Measurements from ENCODE around the gene PTPRF. TPM values are rescaled to one million over a fixed set of nuclear protein-coding genes. Genes with fewer than 3 reads are reported as not detected.

Gene PTPRF
- total and polyA plus RNA-seq, 3 donors from 2014 or later = 43.1 to 51.0 (median 45.4) TPM

DNA sequence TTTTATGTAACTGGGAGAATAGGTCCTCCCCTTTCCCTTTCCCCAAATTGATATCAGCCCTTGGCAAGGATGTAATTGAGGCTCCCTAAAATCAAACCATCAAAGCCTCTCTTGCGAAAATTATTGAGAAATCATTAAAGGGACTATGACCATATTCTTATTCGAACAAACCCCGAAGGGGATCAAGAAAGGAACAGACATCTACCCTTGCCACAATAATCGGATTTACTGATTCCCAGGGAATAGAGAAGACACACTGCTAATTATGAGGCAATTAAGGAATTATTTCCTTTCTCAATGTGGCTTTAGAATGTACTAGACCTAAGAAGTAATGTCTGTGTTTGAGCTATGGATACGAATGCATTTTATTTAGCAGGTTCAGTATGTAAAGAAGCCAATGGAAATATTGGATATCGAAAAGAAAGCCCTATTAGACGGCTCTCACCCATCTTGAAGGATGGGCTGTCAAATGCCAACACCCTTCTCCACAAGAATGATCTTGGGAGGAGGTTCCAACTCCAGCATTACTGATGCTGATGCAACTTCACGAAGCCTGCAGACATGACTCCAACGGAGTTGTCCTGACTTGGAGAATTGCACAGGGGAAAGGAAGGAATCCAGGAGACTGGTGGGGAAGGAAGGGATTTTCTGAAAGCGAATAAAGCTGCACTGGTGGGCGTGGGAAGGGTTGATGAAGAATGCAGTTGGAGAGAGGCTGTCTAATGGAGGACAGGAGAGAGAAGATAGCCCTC lies 11.6 kb upstream of the PTPRF start:
- WGBS, 2 donors = 90% methylated on average over 11 of the region's 11 CpGs
- Histone ChIP-seq H3K9me3 (no peaks in the 10 kb centered on the region), H3K4me1 (no peaks in the 10 kb centered on the region), H3K36me3 (ENCODE audit: low read depth, missing control alignments) (no peaks in the 10 kb centered on the region), H3K27me3 (no peaks in the 10 kb centered on the region), H3K4me3 (no peak overlapping the region), H3K27ac (no peak overlapping the region)
- intact Hi-C loops (cut with DNase I; ENCODE audit: low total_unique reads) = no loop called here
- TF ChIP-seq, protein P1, sequence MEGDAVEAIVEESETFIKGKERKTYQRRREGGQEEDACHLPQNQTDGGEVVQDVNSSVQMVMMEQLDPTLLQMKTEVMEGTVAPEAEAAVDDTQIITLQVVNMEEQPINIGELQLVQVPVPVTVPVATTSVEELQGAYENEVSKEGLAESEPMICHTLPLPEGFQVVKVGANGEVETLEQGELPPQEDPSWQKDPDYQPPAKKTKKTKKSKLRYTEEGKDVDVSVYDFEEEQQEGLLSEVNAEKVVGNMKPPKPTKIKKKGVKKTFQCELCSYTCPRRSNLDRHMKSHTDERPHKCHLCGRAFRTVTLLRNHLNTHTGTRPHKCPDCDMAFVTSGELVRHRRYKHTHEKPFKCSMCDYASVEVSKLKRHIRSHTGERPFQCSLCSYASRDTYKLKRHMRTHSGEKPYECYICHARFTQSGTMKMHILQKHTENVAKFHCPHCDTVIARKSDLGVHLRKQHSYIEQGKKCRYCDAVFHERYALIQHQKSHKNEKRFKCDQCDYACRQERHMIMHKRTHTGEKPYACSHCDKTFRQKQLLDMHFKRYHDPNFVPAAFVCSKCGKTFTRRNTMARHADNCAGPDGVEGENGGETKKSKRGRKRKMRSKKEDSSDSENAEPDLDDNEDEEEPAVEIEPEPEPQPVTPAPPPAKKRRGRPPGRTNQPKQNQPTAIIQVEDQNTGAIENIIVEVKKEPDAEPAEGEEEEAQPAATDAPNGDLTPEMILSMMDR (IDR thresholded peaks at IDR 0.05) = no peak
- TF ChIP-seq POLR2A (IDR thresholded peaks at IDR 0.05) = no peak
- no peak for DNase-seq

GRCh38 chr1:43520100-43520778 lies 10.4 kb upstream of the PTPRF start:
- no peak overlapping the region for H3K27ac ChIP-seq
- intact Hi-C loops (cut with DNase I; ENCODE audit: low total_unique reads) = no loop called here
- no peaks in the 10 kb centered on the region for H3K36me3 ChIP-seq (ENCODE audit: low read depth, missing control alignments)

GRCh38 chr1:43521078-43521477 lies 9.6 kb upstream of the PTPRF start:
- no peak for TF ChIP-seq POLR2A (IDR thresholded peaks at IDR 0.05)
- TF ChIP-seq, protein P1 (IDR thresholded peaks at IDR 0.05) = no peak
- H3K27ac ChIP-seq = no peak overlapping the region
- no peaks in the 10 kb centered on the region for H3K4me1 ChIP-seq
- no peaks in the 10 kb centered on the region for H3K9me3 ChIP-seq
- H3K4me3 ChIP-seq = no peak overlapping the region
- 92 to 96% methylated on average over 8 of the region's 8 CpGs for WGBS, 2 donors
- DNase-seq = no peak
- no peaks in the 10 kb centered on the region for H3K27me3 ChIP-seq
- H3K36me3 ChIP-seq (ENCODE audit: low read depth, missing control alignments) = no peaks in the 10 kb centered on the region
- intact Hi-C loops (cut with DNase I; ENCODE audit: low total_unique reads) = no loop called here

More at GRCh38 chr1:43520100-43520778, 10.4 kb upstream of the PTPRF start:
- Histone ChIP-seq H3K27me3 (no peaks in the 10 kb centered on the region), H3K4me3 (no peak overlapping the region), H3K4me1 (no peaks in the 10 kb centered on the region), H3K9me3 (no peaks in the 10 kb centered on the region)
- TF ChIP-seq POLR2A (IDR thresholded peaks at IDR 0.05) = no peak
- TF ChIP-seq, protein P1 (IDR thresholded peaks at IDR 0.05) = no peak
- no peak for DNase-seq
- 78 to 80% methylated on average over 3 of the region's 3 CpGs for WGBS, 2 donors

GRCh38 chr1:43521756-43522155 lies 8.9 kb upstream of the PTPRF start:
- intact Hi-C loops (cut with DNase I; ENCODE audit: low total_unique reads) = no loop called here
- WGBS, 2 donors = 82 to 84% methylated on average over 8 of the region's 8 CpGs
- no peaks in the 10 kb centered on the region for H3K36me3 ChIP-seq (ENCODE audit: low read depth, missing control alignments)

More at GRCh38 chr1:43521756-43522155, 8.9 kb upstream of the PTPRF start:
- no peak for TF ChIP-seq POLR2A (IDR thresholded peaks at IDR 0.05)
- TF ChIP-seq, protein P1 (IDR thresholded peaks at IDR 0.05) = no peak
- H3K4me1 ChIP-seq = no peaks in the 10 kb centered on the region
- no peak overlapping the region for H3K27ac ChIP-seq
- H3K4me3 ChIP-seq = no peak overlapping the region
- H3K9me3 ChIP-seq = no peaks in the 10 kb centered on the region
- DNase-seq = no peak
- no peaks in the 10 kb centered on the region for H3K27me3 ChIP-seq
